ENCODE measurements around the gene CORO6. TPM values are rescaled to one million over a fixed set of nuclear protein-coding genes. Genes with fewer than 3 reads are reported as not detected.
A peak's percentile ranks its signal among the peaks of the same experiment; 100 is the strongest.

CORO6 gene
- total and polyA plus RNA-seq, 2 of the 13 experiments (the other 11 are each of a cell fraction or from before 2014, with no cell fraction given), result 0.42 to 0.82 TPM

DNA sequence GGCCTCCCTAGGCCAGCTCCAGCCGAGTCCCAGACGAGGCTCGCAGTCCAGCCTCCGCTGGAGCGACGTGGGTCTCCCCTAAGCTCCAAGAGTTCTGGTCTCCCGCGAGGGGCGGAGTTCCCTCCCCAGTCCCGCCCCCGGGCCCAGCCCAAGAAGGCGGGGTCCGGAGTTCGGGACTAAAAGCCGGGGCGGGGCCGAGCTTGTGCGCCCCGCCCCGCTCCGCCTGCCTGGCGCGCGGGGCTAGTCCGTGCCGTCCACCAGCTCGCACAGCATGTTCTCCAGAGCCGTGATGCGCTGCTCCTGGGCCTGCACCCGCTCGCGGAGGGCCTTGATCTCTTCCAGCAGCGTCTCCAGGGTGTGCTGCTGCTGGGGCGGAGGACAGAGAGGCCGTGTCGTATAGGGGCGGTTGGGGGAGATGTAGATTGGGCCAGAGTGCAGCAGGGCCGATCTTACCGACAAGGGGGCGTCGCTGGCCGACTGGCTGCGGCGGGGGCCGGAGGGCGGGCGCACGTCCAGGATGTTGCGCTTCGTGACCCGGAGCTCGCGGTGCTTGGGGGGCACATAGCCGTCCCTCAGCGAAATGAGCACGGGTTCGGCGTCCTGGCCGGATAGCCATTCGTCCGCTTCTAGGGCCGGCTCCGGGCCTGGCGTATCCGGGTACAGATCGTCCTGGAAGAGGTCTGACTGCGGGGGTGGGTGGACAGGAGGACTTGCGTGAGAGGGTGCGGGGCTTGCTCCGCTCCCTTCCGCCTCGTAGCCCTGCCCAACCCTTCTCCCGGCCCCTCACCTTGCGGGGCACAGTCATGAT lies 7.0 kb downstream of the CORO6 start (continued):
- peak; percentile 55 for TF ChIP-seq RBM39 (IDR thresholded peaks at IDR 0.05; ENCODE audit: low read depth, low read length, poor library complexity, severe bottlenecking)
- peak; percentile 33; the same call in 1 of the 2 replicates for TF ChIP-seq ZNF556 (CRISPR knock-in tag; IDR thresholded peaks at IDR 0.05; ENCODE audit: borderline replicate concordance)
- peak; percentile 62; the same call in 1 of the 2 replicates for TF ChIP-seq ZNF563 (CRISPR knock-in tag; IDR thresholded peaks at IDR 0.05)
- peak; percentile 58; the same call in 1 of the 2 replicates for TF ChIP-seq MEIS1 (CRISPR knock-in tag; IDR thresholded peaks at IDR 0.05; ENCODE audit: borderline replicate concordance)
- TF ChIP-seq ZFX (CRISPR knock-in tag; IDR thresholded peaks at IDR 0.05; ENCODE audit: low read depth), result peak; percentile 84
- TF ChIP-seq NFKB2 (CRISPR knock-in tag; IDR thresholded peaks at IDR 0.05; ENCODE audit: borderline replicate concordance), result peak; percentile 69; the same call in 1 of the 2 replicates
- 0 out of 2 replicates have a peak, but pooled peaks have one; percentile 30 for TF ChIP-seq ZNF33B (CRISPR knock-in tag; IDR thresholded peaks at IDR 0.05)
- peak; percentile 70 for TF ChIP-seq AGO1 (IDR thresholded peaks at IDR 0.05; ENCODE audit: low read depth, low read length, poor library complexity, severe bottlenecking)
- TF ChIP-seq ZNF883 (CRISPR knock-in tag; IDR thresholded peaks at IDR 0.05; ENCODE audit: not compliant biosample characterization), result peak; percentile 51
- TF ChIP-seq, protein P1, sequence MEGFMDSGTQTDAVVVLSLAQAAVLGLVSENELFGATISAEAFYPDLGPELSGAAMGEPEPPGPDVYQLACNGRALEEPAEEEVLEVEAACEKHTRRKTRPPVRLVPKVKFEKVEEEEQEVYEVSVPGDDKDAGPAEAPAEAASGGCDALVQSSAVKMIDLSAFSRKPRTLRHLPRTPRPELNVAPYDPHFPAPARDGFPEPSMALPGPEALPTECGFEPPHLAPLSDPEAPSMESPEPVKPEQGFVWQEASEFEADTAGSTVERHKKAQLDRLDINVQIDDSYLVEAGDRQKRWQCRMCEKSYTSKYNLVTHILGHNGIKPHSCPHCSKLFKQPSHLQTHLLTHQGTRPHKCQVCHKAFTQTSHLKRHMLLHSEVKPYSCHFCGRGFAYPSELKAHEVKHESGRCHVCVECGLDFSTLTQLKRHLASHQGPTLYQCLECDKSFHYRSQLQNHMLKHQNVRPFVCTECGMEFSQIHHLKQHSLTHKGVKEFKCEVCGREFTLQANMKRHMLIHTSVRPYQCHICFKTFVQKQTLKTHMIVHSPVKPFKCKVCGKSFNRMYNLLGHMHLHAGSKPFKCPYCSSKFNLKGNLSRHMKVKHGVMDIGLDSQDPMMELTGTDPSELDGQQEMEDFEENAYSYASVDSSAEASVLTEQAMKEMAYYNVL (CRISPR knock-in tag; IDR thresholded peaks at IDR 0.05; ENCODE audit: borderline replicate concordance), result 0 out of 2 replicates have a peak, but pooled peaks have one; percentile 25
- TF ChIP-seq ZNF652 (CRISPR knock-in tag; IDR thresholded peaks at IDR 0.05; ENCODE audit: borderline replicate concordance, low read depth), result no peak
- TF ChIP-seq RNF2 (conservative IDR thresholded peaks at IDR 0.05; ENCODE audit: low read depth), result 0 out of 2 replicates have a peak, but pooled peaks have one; percentile 54
- TF ChIP-seq ZNF879 (CRISPR knock-in tag; IDR thresholded peaks at IDR 0.05), result 0 out of 2 replicates have a peak, but pooled peaks have one; percentile 68
- TF ChIP-seq MAFG (CRISPR knock-in tag; IDR thresholded peaks at IDR 0.05), result no peak
- 0 out of 2 replicates have a peak, but pooled peaks have one; percentile 36 for TF ChIP-seq PHF8 (CRISPR knock-in tag; IDR thresholded peaks at IDR 0.05)
- no peak for TF ChIP-seq ZSCAN31 (CRISPR knock-in tag; IDR thresholded peaks at IDR 0.05; ENCODE audit: low read depth)
- TF ChIP-seq, protein P2, sequence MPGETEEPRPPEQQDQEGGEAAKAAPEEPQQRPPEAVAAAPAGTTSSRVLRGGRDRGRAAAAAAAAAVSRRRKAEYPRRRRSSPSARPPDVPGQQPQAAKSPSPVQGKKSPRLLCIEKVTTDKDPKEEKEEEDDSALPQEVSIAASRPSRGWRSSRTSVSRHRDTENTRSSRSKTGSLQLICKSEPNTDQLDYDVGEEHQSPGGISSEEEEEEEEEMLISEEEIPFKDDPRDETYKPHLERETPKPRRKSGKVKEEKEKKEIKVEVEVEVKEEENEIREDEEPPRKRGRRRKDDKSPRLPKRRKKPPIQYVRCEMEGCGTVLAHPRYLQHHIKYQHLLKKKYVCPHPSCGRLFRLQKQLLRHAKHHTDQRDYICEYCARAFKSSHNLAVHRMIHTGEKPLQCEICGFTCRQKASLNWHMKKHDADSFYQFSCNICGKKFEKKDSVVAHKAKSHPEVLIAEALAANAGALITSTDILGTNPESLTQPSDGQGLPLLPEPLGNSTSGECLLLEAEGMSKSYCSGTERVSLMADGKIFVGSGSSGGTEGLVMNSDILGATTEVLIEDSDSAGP (CRISPR knock-in tag; IDR thresholded peaks at IDR 0.05; ENCODE audit: borderline replicate concordance), result peak; percentile 48; the same call in 1 of the 2 replicates
- TF ChIP-seq ARHGAP35 (CRISPR knock-in tag; IDR thresholded peaks at IDR 0.05; ENCODE audit: borderline replicate concordance), result 0 out of 2 replicates have a peak, but pooled peaks have one; percentile 28
- TF ChIP-seq, protein P3, sequence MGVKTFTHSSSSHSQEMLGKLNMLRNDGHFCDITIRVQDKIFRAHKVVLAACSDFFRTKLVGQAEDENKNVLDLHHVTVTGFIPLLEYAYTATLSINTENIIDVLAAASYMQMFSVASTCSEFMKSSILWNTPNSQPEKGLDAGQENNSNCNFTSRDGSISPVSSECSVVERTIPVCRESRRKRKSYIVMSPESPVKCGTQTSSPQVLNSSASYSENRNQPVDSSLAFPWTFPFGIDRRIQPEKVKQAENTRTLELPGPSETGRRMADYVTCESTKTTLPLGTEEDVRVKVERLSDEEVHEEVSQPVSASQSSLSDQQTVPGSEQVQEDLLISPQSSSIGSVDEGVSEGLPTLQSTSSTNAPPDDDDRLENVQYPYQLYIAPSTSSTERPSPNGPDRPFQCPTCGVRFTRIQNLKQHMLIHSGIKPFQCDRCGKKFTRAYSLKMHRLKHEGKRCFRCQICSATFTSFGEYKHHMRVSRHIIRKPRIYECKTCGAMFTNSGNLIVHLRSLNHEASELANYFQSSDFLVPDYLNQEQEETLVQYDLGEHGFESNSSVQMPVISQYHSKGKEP (CRISPR knock-in tag; IDR thresholded peaks at IDR 0.05), result no peak
- TF ChIP-seq HNRNPK (IDR thresholded peaks at IDR 0.05; ENCODE audit: low read depth, low read length, poor library complexity, severe bottlenecking), result no peak
- 0 out of 2 replicates have a peak, but pooled peaks have one; percentile 25 for TF ChIP-seq ZSCAN21 (CRISPR knock-in tag; IDR thresholded peaks at IDR 0.05; ENCODE audit: borderline replicate concordance)
- no peak for TF ChIP-seq ZMYM3 (CRISPR knock-in tag; IDR thresholded peaks at IDR 0.05)
- TF ChIP-seq TGIF2 (CRISPR knock-in tag; IDR thresholded peaks at IDR 0.05), result no peak
